NCI-H748 treated with DMSO at 0.1 percent for 48 hours (cell line): Measurements from ENCODE around the gene PALM2AKAP2.

Source experiments
- DNase-seq: peaks from one replicate; lab custom pipeline; 2025; lab: John Stamatoyannopoulos, UW

Gene PALM2AKAP2

DNA sequence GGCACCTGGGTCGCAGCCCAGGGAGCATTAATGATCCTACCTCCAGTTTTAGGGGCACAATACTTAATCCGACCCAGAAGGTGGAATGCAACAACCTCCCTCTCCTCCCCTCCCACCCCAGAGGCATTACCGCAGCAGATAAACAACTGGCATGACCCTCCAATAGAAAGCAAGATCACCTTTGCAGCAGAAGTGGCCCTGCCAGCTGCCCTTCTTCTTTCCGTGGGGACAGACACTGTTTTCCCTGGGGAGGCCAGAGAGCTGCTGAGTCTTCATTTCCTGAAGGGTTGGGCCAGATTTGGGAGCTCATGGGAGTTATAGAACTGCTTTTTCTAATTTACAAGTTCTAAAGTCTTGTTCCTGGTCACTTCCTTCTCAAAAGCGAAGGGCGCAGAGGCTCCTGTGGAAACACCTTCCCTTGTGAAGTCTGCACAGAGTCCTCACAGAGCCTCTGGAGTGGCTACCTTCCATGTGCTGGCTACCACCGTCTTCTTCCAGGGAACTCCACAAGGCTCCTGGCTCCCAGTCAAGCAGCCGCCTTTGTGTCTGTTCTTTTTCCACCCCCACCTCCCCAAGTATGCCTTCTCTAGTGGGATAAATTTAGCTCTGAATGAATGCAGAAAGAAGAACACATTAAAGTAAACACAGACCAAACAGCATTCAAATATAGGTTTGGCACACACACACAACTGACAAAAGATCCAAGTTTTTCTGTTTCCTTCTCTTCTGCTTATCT is 8.0 kb upstream of the PALM2AKAP2 start:
- no peak for DNase-seq

- DNase-seq: no peak
These were observed 4.5 kb upstream of the PALM2AKAP2 start for GRCh38 chr9:109775516-109775915.

- DNase-seq: no peak
These were observed 3.6 kb upstream of the PALM2AKAP2 start for GRCh38 chr9:109776391-109776790.

- no peak for DNase-seq
These were observed 545 bp downstream of the PALM2AKAP2 start for GRCh38 chr9:109780453-109781033.

DNA sequence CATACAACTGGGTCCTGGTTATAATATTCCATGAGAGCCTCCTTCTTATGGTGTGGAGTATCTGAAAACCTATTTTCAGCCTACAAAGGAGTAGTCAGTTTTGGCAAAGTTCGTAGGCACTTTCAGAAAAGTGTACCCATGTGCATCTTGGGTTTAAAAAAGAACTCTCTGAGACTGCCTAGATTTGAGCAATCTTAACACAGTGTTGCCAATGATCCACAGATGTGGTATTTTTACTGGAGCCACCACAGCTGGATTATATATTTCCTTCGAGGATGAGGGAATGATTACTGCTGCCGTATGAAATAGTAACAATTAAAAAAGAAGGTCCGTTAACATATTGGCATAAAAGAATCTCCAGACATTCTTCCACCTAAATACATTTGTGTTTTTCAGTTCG is 1.1 kb downstream of the PALM2AKAP2 start:
- no peak for DNase-seq

DNA sequence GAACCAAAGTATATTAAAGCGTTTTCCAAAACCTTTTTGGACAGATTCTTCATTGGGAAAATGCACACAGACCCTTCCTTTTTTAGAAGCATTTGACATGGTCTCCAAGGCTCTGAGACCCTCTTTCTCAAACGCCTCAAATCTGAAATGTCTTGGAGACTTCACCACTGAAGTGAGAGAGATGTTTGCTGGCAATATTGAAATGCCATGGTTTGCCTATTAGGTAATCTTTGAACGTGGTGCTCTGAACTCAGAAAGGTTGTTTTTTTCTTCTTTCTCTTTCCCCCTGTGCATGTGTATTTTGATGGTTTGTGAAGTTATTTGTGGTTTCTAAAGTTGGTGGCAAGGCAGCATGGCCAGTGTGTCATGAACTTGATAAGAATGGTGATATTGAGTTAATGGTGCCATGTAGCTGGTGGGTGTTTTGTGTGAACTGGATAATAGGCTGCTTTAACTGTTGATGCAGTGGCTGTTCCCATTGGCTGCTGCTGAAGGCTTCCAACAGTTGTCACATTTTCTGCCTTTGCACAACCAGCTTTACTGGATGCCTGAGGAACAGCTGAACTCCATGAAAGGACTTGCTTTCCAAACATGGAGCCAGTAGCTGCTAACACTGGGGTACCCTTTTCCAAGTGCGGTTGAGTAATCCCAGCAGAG is 1.7 kb downstream of the PALM2AKAP2 start:
- no peak for DNase-seq

DNA sequence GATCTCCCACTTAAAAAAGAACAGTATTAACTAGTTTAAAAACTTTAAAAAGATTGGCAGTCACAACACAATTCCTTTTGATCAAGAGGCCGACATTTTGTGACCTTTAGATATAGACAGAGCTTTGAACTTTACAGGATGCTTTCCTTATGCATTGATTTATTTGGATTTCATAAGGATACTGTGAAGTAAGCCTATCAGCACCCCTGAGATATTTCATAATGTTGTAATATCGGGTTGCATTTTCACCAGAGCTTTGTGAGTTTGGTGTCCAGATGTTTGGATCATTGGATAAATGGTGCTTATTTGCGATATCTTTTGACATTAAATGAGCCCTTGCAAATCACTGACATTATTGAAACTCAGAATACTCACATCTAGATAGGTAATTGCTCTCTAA is 7.7 kb downstream of the PALM2AKAP2 start:
- DNase-seq: no peak

- DNase-seq: no peak
These were observed 9.6 kb downstream of the PALM2AKAP2 start for GRCh38 chr9:109789556-109789955.

DNA sequence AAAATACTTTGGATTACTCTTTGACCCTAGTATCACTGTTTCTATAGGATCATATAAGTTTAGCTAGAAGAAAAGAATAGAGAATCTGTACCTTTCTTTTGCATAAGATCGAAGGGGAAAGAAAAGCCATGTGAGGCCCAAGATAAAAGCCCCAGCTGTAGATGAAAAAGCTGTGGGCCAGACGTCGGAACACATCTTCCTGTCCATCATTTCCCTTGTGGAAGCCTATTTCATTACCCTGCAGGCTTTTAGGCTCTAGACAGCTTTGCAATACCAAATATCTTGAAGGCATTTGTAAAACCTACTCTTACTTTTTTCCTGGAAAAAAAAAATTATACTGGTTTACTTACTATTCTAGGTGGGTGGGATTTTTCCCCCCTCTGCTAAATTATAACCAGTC is 10.0 kb downstream of the PALM2AKAP2 start:
- no peak for DNase-seq

DNA sequence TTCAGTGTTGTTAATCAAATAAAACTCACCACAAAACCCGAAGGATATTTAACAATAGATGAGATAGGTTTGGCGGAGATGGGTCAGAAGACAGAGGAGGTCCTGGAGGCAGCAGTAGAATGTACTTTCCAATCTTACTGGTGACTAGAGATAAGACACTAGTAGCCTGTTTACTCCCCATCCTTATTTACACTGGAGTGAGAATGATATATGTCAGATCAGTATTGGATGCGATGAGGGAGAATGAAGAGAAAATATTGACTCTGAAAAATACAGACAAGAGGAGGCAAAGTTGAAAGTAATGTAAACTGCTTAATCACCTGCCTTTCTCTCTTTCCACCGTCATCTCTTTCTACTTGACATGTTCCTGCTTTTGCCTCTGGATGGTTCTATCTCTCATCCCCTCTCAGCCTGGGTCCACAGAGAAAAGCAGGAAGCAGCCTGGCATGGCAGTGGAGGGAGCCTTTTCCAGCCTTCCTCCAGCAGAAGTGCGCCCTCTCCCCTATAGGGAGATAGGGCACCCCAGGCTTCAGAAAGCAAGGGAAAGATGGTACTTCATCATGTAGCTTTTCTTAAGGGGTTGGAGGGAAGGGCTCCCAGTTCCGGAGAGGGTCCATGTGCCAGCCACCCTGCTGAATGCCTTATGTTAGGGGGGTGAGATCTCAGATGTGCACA is 11.1 kb downstream of the PALM2AKAP2 start:
- DNase-seq: no peak

DNA sequence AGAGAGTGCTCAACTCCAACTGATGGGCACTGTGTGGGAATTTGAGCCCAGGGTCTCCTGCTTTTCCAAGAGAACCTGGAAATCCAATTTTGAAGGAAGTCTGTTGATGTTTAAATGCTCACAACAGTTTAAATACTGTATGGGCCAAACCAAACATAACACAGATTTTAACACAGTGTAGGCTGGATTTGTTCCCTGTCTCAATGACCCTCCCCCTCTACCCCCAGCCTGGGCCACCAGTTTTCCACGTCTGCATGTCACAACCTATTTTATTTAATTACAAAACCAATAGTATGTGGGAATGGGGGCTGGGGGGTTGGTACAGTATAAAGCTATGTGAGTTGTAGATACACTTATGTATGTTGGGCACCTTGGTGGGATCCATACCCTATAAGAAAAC is 11.7 kb downstream of the PALM2AKAP2 start:
- no peak for DNase-seq

GRCh38 chr9:109792951-109793546 is 13.1 kb downstream of the PALM2AKAP2 start:
- no peak for DNase-seq

- no peak for DNase-seq
These were observed 13.9 kb downstream of the PALM2AKAP2 start for GRCh38 chr9:109793921-109794320.

- no peak for DNase-seq
These were observed 14.5 kb downstream of the PALM2AKAP2 start for GRCh38 chr9:109794361-109795012.

DNA sequence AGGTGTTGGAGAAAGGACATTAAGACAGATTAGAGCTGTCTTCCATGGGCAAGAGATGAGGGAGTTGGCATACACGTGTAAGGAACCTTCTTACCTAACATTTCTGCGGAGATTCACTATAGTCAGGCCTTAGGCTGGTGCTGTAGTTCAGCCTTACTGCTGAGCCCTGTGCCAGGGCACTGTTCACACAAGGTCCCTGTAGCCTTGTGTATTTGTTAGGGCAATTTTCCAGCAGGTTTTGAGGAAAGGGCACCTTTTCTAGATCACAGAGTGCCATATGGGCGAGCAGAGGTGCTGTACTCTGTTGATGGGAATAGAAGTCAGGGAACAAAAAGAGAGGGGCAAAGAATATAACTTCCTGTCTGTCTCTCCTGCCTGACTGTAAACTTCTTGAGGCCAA is 15.6 kb downstream of the PALM2AKAP2 start:
- no peak for DNase-seq

GRCh38 chr9:109796078-109796477 is 16.1 kb downstream of the PALM2AKAP2 start:
- no peak for DNase-seq

- DNase-seq: no peak
These were observed 17.0 kb downstream of the PALM2AKAP2 start for GRCh38 chr9:109797006-109797405.

DNA sequence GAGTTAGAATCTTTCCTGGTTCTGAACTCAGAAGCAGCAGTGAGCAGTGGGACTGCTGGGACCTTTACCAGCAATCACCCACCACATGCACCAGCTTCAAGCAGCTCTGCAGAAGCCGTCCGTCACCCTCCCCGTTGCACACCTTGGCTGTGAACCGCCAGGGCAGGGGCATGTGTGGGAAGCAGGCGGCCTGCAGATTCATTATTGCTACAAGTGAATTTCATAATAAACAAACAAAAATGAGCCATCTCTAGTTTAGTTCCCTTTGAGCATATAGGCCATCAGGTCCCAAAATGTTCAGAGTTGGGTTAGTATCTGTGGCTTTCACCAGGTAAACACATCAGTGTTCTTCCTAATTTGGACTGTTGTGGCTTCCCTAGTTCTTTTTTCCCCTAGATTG is 17.5 kb downstream of the PALM2AKAP2 start:
- DNase-seq: no peak

- DNase-seq: no peak
These were observed 19.1 kb downstream of the PALM2AKAP2 start for GRCh38 chr9:109799141-109799540.

GRCh38 chr9:109799792-109800191 is 19.8 kb downstream of the PALM2AKAP2 start:
- no peak for DNase-seq

DNA sequence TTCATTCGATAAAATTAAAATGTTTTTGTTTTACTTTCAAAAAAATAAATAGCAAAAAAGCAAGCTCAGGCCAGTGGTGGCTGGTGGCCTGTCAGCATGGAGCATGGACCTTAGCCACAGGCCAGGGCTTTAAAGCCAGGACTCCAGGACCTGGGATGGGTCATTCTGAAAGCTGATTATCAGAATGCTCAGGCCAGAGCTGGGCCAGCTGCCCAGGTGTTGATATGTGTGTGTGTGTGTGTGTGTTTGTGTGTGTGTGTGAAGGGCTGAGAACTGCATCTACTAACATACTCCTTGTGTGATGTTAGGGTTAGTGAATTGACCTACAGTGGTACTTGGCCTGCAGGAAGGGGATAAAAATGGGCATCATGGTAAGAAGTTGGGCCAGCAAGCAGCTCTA is 21.5 kb downstream of the PALM2AKAP2 start:
- DNase-seq: no peak

- DNase-seq: no peak
These were observed 22.5 kb downstream of the PALM2AKAP2 start for GRCh38 chr9:109802491-109802890.
